Heart left ventricle (tissue), 16 donors: ENCODE measurements around the gene NKX3-2. TPM values are rescaled to one million over a fixed set of nuclear protein-coding genes. Genes with fewer than 3 reads are reported as not detected.

ENCODE experiments used
- ATAC-seq, 4 donors: fragments of 200-7000 bp; cut with Tn5 transposase; one replicate each; pipeline ENCODE4 v1.9.1; 2020 to 2022; ENCODE audit warnings: moderate library complexity in 4 of 4, mild to moderate bottlenecking in 3 of 4, moderate number of reproducible peaks in 1 of 4
- DNase-seq, 5 donors: peaks; one replicate each; pipeline ENCODE4 v3.0.0-alpha.2; 2020
- H3K27ac ChIP-seq, 12 donors: fragments of 200-600 bp; sonication (generic) in 4 of 12; one replicate each; pipeline versions ENCODE4 v1.5.0 to v1.8.0; 2016 to 2022; ENCODE audit warnings: mild to moderate bottlenecking in 2 of 12
- H3K27me3 ChIP-seq, 9 donors: fragments of 200-600 bp; sonication (generic) in 2 of 9; one replicate each; pipeline versions ENCODE4 v1.5.1 to v1.8.0; 2016 to 2022; ENCODE audit warnings: mild to moderate bottlenecking in 3 of 9
- H3K36me3 ChIP-seq, 9 donors: fragments of 200-600 bp; sonication (generic) in 2 of 9; one replicate each; pipeline versions ENCODE4 v1.5.0 to v1.8.0; 2018 to 2022; ENCODE audit warnings: mild to moderate bottlenecking in 2 of 9
- H3K4me1 ChIP-seq, 12 donors: fragments of 200-600 bp; sonication (generic) in 4 of 12; one replicate each; pipeline versions ENCODE4 v1.5.0 to v1.8.0; 2016 to 2022; ENCODE audit warnings: mild to moderate bottlenecking in 3 of 12
- H3K4me3 ChIP-seq, 12 donors: fragments of 200-600 bp; sonication (generic) in 4 of 12; one replicate each; pipeline versions ENCODE4 v1.5.0 to v1.8.0; 2017 to 2022; ENCODE audit warnings: mild to moderate bottlenecking in 9 of 12, moderate library complexity in 4 of 12
- H3K9me3 ChIP-seq, 12 donors: fragments of 200-600 bp; sonication (generic) in 4 of 12; one replicate each; pipeline versions ENCODE4 v1.5.0 to v1.8.0; 2016 to 2022; ENCODE audit warnings: mild to moderate bottlenecking in 1 of 12
- POLR2A ChIP-seq, 2 donors: fragments of 450-650 bp; IDR thresholded peaks; one replicate each; pipeline ENCODE4 v1.6.1; 2017; ENCODE audit warnings: antibody characterized with exemption in 2 of 2, mild to moderate bottlenecking in 2 of 2, moderate library complexity in 2 of 2
- WGBS, 4 donors: extraction: QIAGEN DNeasy Blood & Tissue Kit in 2 of 4; methylation state at CpG; one replicate each; pipeline versions ENCODE4 v1.1.5 to v1.1.7; 2013 to 2018; 5-methylcytosine and 5-hydroxymethylcytosine counted together
- intact Hi-C, 10 donors: fragments of 100-400 bp; cut with DNase I; formaldehyde crosslinking; loops; one replicate each; pipeline versions ENCODE4 v1.11.1 to v1.14.2; 2022
- polyA plus RNA-seq, 2 donors: library from polyadenylated mRNA; stranded (reverse); fragments of 200-250 nt; gene quantifications; one replicate each; pipeline ENCODE4 v1.2.3, GENCODE V29; 2013
- total RNA-seq, 9 donors: library from RNA; depleted of rRNA in 2 of 9; stranded (reverse); fragments of >200 nt in 2 of 9; fragmentation: NEBNext Ultra II Directional in 3 of 9; extraction: Animal tissue kit (Norgen Biotek cat#: 25700) in 3 of 9; gene quantifications; one replicate each; pipeline versions ENCODE4 v1.1.0 to v1.2.4, GENCODE V29; 2016 to 2023
- TF ChIP-seq, protein P1 (sequence below), 12 donors: fragments of 200-600 bp; sonication (generic) in 4 of 12; IDR thresholded peaks; one replicate each; pipeline versions ENCODE4 v1.5.0 to v1.8.0; 2018 to 2022; ENCODE audit warnings: antibody characterized with exemption in 12 of 12, mild to moderate bottlenecking in 5 of 12
- donor health status: ischemic (EF 13 %, LVEDD 7.1; RV severe dilation, severe dysfunction).
- donor health status: healthy with polysubstance abuse.
- donor health status: DM: no; HTN: yes; CAD: no.
- donor health status: DM: no; HTN: no; CAD: no.
- donor health status: ischemic (EF 25% LVEDD 6.9; RV normal size, moderate dysfunction).
- donor health status: ischemic (EF 25% LVEDD 5.7; RV mildly dilated, moderate dysfunction).
- donor health status: healthy.
- donor health status: DM: yes; HTN: yes; CAD: no.
- donor health status: ischemic (EF 35%, LVEDD 5.7; RV mildly dilated, moderate dysfunction).
- donor health status: nonischemic (EF 11% LVEDD 7.7; RV severe dilation, severe dysfunction).
- donor health status: DM: yes; HTN: yes; CAD: no.
- donor health status: PGD.
- donor health status: ischemic (EF 29% LVEDD 5.4; RV normal size, mild dysfunction).
- donor health status: nonischemic (EF 23%, LVEDD 6.1; RV moderate dilation, normal function).

Gene NKX3-2
- total and polyA plus RNA-seq, 11 donors, result 0.11 to 0.25 (median 0.16) TPM; not detected in 8

DNA sequence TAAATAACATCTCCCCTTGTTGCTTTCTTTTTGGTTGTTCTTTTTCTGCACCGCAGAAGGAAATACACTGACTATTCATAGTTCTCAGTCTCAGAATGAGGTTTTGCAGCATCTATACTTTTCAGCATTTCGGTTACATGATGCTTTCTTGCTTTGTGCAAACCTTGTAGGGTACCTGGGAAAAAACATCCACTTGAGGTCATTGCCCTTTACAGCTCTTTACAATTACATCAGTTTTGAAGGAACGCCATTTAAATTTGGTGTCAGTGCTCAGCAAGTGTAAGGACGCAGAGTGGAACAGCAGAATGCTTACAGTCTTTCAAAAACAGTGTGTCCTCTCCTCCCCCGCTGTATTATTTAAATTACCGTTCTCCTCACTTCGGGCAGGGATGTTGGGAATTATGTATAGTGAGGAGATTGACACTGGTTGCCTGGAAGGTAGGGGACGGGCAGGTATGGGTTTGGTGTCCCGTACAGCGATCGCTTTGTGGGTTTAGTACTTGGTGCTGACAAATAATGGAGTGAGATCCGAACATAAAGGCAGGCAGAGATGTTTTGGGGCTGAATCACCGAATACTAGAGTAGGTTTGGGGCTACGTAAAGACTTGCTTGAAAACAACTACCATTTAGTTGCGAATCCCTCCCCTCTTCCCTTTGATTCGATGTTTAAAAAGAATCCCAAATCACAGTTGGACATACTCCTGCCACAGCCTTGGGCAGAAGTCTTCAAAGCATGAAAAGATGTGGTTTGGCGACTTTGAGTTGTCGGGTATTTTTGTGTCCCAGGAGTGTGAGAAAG lies 2.0 kb upstream of the NKX3-2 start:
- Histone ChIP-seq H3K4me1 (peaks cover 0 to 57% (median 38%) of the 10 kb centered on the region in 12 donors), H3K4me3 (peak overlapping the region in 1 of 12 donors; percentile 12), H3K36me3 (no peaks in the 10 kb centered on the region), H3K27me3 (peaks cover 65 to 100% (median 95%) of the 10 kb centered on the region in 9 donors), H3K27ac (peak overlapping the region in 1 of 12 donors; percentile 83), H3K9me3 (peaks cover 0 to 6% (median 2%) of the 10 kb centered on the region in 12 donors)
- intact Hi-C loops, result loop anchor here in 3 of 10 donors (5.0 kb wide), 1 partner anchor 819 kb away; no protein-coding TSS in a partner anchor
- WGBS, 4 donors, result 8 to 11% (median 10%) methylated on average over 18 of the region's 18 CpGs
- no peak for TF ChIP-seq POLR2A (IDR thresholded peaks at IDR 0.05)
- TF ChIP-seq, protein P1, sequence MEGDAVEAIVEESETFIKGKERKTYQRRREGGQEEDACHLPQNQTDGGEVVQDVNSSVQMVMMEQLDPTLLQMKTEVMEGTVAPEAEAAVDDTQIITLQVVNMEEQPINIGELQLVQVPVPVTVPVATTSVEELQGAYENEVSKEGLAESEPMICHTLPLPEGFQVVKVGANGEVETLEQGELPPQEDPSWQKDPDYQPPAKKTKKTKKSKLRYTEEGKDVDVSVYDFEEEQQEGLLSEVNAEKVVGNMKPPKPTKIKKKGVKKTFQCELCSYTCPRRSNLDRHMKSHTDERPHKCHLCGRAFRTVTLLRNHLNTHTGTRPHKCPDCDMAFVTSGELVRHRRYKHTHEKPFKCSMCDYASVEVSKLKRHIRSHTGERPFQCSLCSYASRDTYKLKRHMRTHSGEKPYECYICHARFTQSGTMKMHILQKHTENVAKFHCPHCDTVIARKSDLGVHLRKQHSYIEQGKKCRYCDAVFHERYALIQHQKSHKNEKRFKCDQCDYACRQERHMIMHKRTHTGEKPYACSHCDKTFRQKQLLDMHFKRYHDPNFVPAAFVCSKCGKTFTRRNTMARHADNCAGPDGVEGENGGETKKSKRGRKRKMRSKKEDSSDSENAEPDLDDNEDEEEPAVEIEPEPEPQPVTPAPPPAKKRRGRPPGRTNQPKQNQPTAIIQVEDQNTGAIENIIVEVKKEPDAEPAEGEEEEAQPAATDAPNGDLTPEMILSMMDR (IDR thresholded peaks at IDR 0.05), result no peak
- ATAC-seq (no peak), DNase-seq (no peak)

DNA sequence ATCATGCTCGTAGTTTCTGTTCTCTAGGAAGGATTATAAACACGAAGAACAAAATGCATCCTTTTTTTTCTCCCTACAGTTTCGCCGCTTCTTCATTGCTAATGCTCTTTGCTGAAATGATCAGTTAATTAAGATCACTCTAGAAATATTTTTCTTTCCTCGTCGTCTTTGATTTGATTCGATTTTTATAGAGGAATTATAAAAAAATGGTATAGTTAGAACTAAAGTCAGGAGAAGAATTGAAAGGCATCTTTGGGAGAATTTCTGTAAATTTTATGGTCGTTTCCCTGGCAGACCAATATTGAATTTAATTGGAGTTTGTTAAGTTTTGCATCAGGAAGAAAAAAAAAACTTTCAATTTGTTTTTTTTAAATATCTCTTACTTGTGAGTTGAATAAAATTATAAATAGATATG lies 1.1 kb upstream of the NKX3-2 start:
- TF ChIP-seq POLR2A (IDR thresholded peaks at IDR 0.05), result no peak
- TF ChIP-seq, protein P1 (IDR thresholded peaks at IDR 0.05), result no peak
- peak overlapping the region in 7 of 12 donors; percentile 43 to 64 (median 55) for H3K4me3 ChIP-seq
- peak overlapping the region in 1 of 12 donors; percentile 93 for H3K27ac ChIP-seq
- no peaks in the 10 kb centered on the region for H3K9me3 ChIP-seq
- 8 to 15% (median 12%) methylated on average over 8 of the region's 8 CpGs for WGBS, 4 donors
- DNase-seq (no peak), ATAC-seq (no peak)
- peaks cover 75 to 100% (median 100%) of the 10 kb centered on the region in 9 donors for H3K27me3 ChIP-seq
- intact Hi-C loops, result loop anchor here in 3 of 10 donors (5.0 kb wide), 1 partner anchor 818 kb away; no protein-coding TSS in a partner anchor
- H3K4me1 ChIP-seq, result peaks cover 0 to 62% (median 40%) of the 10 kb centered on the region in 12 donors
- H3K36me3 ChIP-seq, result no peaks in the 10 kb centered on the region

DNA sequence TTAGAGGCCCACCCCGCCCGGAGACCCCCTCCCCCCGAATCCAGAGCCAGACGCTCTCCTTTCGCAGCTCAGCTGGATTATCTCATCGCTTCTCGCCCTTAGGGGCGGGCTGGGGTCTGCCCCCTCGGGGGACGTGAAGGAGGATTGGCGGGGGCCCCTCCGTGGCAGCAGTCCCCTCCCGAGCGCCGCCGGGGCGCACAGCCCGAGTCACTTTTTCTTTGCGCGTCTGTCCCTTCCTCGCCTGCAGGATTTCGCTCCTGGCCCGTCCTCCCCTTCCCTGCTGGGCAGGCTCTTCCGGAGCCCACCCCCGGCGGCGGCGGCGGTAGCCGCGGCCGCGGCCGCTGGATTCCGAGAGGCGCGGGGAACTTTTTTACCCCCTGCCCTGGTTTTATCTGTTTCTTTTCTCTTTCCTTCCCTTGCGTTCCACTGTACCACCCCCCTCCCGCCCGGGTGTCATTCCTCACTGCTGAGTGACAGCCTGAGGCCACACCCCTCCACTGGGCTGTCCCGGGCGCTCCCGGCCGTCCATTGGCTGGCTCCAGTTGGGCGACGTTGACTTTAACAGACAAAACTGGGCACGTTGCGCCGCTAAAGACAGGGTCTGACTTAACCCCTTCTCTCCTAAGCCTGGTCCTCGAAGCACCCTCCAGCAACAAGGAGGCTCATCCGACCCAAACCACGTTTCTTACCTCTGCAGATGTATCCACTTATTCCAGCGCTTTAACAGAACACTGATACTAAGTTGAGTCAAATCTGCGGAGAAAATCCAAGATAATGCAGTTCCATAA lies 492 bp upstream of the NKX3-2 start:
- H3K36me3 ChIP-seq, result no peaks in the 10 kb centered on the region
- DNase-seq, result peak in 4 of 5 donors; percentile 56 to 62 (median 58)
- peaks cover 80 to 100% (median 100%) of the 10 kb centered on the region in 9 donors for H3K27me3 ChIP-seq
- H3K9me3 ChIP-seq, result no peaks in the 10 kb centered on the region
- H3K4me3 ChIP-seq, result peak overlapping the region; percentile 41 to 64 (median 53)
- no peak for TF ChIP-seq POLR2A (IDR thresholded peaks at IDR 0.05)
- TF ChIP-seq, protein P1 (IDR thresholded peaks at IDR 0.05), result no peak
- peaks cover 0 to 68% (median 45%) of the 10 kb centered on the region in 12 donors for H3K4me1 ChIP-seq
- H3K27ac ChIP-seq, result peak overlapping the region in 1 of 12 donors; percentile 93
- 1 to 2% (median 1%) methylated on average over 44 to 54 of the region's 54 CpGs for WGBS, 4 donors
- intact Hi-C loops, result loop anchor here in 4 of 10 donors (5.0 kb wide), 2 partner anchors 812 to 817 kb away; no protein-coding TSS in a partner anchor
- ATAC-seq, result peak in 3 of 4 donors; percentile 65 to 81 (median 69)
